SK-N-SH treated with all-trans-retinoic acid at 6 μM for 48 hours (cell line): ENCODE data around the gene GNA14.

Experiments used
- ARNTL ChIP-seq: fragments of 450-650 bp; formaldehyde crosslinking; IDR thresholded peaks from 2 replicates; pipeline ENCODE4 v1.5.0; 2020; ENCODE audit warnings: low read depth, mild to moderate bottlenecking, moderate library complexity, borderline replicate concordance
- ISL1 ChIP-seq: fragments of 250-450 bp; sonication (Bioruptor Pico); IDR thresholded peaks from 2 replicates; pipeline ENCODE4 v2.1.2; 2022; ENCODE audit warnings: mild to moderate bottlenecking, moderate library complexity
- ZFP30 ChIP-seq: fragments of 450-650 bp; formaldehyde crosslinking; IDR thresholded peaks from 2 replicates; pipeline ENCODE4 v1.5.0; 2022; ENCODE audit warnings: mild to moderate bottlenecking, moderate library complexity

DNA sequence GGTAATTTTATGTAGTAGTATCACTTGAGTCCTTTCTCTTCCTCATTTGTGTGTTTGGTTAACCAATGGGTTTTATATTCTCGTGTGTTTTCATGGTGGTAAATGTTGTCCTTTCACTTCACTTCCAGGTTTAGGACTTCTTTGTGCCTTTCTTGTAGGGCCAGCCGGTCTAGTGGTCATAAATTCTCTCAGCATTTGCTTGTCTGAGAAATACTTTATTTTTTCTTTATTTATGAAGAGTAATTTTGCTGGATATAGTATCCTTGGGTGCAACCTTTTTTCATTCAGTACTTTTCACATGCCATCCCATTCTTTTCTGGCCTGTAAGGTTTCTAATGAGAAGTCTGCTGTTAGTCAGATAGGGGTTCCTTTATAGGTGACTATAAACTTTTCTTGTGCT lies 107.1 kb downstream of the GNA14 start:
- TF ChIP-seq ZFP30 (CRISPR knock-in tag): no peak
- TF ChIP-seq ISL1: no peak
- TF ChIP-seq ARNTL: no peak
